SIG-M5 (cell line): ENCODE measurements around the gene PDCD10.

Experiments
- DNase-seq: peaks from one replicate; lab custom pipeline; 2025; lab: John Stamatoyannopoulos, UW

PDCD10 gene

GRCh38 chr3:167734498-167735232 is at the start of gene PDCD10:
TSS of gene PDCD10 (minus strand) at chr3:167734892. CDS start at chr3:167720157, 14,735 bp downstream.
- DNase-seq, result peak; percentile 98

DNA sequence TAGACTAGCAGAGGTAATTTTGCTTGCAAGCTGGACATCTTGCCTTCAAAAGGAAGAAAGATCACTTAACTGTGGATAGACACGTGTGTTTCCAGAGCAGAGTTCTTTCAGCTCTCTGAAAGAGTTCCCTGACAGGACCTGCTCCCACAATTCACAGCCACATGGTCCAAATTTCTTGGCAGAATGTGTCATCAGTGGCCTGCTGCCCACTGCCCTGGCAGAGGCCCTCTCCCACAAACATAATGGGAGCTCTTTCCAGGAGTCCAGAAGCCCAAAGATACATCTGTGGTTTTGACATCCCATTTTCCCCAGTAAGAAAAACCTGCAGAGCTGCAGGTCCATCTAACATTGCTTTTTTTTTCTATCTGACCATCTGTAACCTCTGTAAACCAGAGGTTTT is 49.1 kb upstream of the PDCD10 start:
- no peak for DNase-seq

DNA sequence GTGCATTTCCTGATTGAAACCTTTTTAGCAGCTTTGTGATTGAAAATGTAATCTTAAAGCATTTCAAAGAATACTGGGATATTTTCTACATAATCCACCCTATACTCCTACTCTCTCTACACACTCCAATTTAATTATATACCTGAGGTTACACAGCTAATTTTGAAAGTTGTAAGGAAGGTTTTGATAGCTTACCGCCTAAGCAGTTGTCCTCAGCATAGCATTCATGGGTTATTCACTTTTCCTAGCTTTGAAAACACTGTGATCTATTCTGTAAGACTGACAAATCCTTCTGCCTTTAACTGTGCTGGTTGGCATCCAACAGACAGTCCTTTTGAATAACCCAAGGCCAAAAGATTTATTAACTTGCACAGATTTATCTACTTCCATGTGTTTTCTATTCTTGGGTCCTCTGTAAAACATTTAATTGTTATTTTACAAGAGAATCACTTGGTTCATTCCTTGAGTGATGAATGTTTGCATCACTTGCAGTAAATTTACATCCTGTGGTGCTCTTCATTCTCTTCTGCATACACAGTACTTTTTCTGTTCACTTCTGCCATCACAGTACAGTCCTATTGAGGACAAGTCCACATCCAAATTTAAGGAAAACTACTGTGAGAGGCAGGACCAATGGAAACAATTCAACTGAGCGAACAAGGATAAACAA is 45.7 kb upstream of the PDCD10 start:
- no peak for DNase-seq

- DNase-seq, result no peak
Measured at GRCh38 chr3:167777356-167777755, 42.7 kb upstream of the PDCD10 start.

- no peak for DNase-seq
Measured at GRCh38 chr3:167776066-167776685, 41.5 kb upstream of the PDCD10 start.

- no peak for DNase-seq
Measured at GRCh38 chr3:167773584-167773983, 38.9 kb upstream of the PDCD10 start.

- no peak for DNase-seq
Measured at GRCh38 chr3:167772992-167773391, 38.3 kb upstream of the PDCD10 start.

DNA sequence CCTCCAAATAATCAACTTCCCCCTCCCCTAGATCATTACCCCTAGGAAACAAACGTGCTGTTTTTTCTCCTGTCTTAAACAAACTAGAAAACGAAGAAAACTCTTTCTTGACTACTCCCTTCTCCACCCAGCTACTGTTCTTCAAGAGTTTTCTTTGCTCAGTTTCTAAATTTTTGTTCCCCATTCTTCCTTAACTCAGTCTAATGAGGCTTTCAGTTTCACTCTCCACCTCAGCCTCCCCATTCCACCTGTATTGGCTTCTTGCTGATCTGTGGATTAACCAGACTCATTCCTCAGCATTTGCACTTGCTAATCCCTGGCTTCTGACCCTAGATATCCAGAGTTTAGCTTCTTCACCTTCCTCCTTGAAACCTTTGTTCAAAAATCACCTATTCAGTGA is 27.6 kb upstream of the PDCD10 start:
- no peak for DNase-seq

DNA sequence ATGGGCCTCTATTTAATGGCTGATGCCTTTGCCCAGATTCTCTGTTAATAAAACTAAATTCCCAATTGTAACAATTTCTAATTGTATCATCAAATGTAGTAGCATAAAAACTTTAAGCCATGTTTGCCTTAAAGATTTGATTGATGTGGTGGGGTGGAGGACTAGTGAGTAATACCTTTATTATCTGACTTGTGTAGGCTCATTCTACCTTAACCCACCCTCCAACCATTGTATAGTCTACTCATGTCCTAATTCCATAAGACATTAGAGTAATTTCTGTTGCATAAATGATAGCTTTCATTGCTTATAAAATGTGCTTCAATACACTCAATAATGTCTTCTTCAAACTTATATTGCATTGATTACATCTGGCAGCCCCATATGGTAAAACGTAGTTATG is 26.6 kb upstream of the PDCD10 start:
- DNase-seq, result no peak

GRCh38 chr3:167754049-167754448 is 19.4 kb upstream of the PDCD10 start:
- no peak for DNase-seq

DNA sequence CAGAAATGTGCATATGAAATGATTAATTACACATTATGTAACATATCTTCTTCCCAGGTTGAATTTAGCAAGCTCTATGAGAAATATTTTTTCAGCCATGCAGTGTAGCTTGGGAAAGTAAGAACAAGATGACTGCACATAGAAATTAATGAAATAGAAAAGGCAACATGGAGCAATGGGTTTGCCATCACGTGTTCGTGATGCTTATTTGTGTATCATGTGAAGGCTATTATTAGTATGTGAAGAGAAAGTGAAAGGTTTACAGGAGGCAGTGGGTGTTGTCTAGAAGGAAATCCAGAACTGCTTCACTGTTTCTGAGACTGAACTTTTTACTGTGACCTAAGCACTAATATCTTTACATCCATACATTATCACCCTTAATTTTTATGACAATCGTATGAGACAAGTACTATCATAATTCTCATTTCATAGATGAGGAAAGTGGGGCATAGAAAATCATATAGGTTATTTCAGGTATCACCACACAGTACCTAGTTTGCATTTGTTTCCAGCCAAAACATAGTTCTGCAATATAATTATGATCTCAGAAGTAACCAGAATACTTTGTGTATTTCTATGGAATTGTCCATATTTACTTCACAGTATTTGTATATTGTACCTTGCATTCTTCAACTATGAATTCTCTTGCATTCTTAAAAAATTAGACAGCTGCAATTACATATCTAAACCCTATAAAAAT is 15.7 kb upstream of the PDCD10 start:
- no peak for DNase-seq

GRCh38 chr3:167749728-167750127 is 15.0 kb upstream of the PDCD10 start:
- DNase-seq, result no peak

DNA sequence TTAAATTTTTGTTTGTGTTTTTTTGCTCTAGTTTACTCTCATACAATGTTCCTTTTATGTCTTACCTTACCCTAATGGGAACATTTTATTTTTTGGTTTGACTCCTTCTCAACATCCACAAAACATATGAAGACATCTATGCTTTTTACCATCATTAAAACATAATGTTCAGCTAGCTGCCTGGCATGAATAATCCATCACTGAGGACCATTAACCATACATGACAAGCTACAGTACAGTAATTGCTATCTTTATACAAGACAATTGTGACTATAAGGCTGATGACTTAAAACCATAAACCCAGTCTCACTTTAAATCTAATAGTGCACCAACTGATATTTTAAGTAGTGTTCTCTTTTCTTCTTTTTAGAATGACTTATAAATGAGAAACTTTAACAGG is 14.5 kb upstream of the PDCD10 start:
- no peak for DNase-seq

DNA sequence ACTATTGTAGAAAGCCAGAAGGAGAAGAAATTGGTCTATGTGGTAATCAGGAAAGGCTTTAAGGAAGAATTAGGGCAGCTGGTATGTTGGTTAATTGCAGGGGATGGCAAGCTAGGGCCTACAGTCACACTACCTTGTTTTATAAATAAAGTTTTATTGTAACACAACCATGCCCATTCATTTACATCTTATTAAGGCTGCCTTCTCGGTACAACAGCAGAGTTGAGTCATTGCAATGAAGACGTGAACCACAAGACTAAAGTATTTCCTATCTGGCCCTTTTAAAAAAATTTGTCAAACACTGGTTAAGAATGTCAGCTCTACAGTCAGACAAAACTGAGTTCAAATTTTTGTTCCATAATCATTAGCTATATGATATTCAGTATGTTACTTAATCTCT is 9.1 kb upstream of the PDCD10 start:
- no peak for DNase-seq

DNA sequence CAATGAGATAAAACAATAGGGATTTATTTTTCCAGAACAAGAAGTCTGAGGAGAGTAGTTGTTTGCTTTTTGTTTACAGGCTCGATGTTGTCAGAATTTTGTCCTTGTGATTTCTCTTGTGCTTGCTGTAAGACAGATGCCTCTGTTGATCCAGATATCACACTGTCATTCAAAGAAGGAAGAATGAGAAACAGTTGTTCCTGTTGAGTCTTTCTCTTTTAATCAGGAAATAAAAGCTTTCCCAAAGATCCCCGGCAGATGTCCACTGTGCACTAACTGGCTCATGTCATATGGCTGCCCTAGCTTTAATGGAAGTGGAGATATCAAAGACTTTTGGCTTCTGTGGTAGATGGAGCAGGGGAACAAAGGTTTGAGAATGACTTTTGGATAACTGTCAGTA is 7.6 kb upstream of the PDCD10 start:
- DNase-seq, result no peak

DNA sequence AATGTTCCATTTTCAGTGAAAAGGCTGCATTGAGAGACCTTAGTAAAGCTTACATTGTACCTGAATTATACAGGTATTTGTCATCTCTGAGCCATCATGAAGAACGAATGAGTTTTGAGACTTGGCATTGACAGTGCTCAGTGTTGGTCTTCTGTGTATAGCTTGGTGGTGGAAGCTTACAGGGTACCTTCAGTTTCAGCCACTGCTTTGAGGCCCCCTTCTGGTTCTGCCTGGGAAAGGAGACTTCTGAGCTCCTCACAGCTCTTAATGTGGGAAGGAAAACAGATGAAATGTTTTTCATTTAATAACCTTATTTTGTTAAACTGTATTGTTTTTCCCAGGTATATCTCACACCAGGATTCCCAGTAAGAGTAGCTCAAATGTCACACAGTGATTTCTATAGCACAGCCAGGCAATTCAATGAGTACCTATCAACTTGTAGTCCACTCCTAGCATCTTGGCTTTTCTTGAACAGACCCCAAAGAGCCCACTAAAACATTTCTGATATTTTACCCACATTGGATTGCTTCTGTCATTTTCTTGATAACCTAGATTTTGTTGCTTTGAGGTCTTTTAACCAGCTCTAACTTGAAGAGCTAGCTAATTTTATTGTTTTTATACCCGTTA is 6.4 kb upstream of the PDCD10 start:
- no peak for DNase-seq

DNA sequence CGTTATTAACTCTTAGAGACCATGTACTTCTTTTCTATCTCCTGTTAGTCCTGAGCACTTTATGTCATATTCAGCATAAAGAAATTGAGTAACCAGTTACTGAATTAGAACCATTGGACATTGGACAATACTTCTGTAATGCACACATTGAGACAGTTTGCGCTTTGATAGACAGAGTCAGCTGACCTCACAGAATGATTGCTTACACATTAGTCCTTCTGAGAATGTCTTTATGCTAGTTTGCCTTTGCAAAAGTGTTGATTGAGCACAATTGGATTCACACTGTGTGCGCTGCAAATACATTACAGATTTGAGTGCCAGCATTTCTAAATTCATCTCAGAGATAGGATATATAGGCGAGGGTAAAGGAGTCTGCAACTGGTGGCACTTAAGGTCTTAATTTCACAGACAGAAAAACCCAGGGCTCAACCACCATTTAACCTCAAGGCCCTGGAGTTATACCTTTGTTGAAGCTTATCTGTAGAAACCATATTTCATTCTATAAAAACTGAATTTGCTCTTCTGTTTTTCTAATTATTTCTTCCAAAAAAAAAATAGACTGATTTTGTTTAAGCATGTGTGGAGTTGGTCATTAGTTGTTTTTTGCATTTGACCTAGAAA is 4.6 kb upstream of the PDCD10 start:
- no peak for DNase-seq

GRCh38 chr3:167738037-167738436 is 3.3 kb upstream of the PDCD10 start:
- DNase-seq, result no peak

DNA sequence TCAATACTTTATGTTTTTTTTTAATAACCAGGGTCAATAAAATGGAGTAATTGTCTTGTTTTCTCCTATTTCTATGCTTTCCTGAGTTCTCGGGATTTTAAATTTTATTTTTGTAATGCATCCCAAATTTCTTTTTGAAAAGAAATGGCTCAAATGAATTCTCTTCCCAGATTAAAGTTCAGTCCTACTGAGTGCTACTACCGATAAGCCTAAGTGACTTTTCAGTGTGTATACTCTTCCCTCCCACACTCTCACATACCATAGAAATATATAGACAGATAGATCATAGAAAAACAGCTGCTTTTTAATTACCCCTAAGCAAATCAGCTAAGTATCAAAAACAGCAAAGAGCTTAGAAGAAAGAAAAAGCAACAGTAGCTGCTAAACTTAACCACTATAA is 2.3 kb upstream of the PDCD10 start:
- DNase-seq, result no peak

DNA sequence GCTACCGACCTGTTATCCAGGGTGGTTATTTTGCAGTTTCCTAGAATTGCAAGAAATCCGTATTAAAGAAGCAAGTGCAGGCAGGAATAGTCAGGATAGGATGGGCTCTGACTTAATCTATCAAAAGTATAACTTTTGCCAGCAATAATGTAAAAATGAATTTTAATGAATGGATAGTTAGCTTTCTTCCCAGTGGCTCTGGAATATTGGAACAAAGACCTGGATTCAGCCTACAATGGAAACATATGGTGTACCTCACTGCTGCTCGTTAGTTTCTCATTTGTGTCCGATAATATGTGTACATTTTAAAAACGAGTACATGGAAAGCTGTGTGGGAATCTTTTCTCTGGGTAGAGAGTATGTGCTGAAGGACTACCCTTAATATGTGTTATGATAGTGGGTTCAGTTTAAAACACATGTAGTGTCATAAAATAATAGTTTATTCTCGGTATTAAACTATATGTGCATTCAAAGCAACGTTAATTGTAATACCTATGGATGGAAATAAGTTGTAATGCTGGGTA is 1.6 kb upstream of the PDCD10 start:
- DNase-seq, result no peak
